ENCODE data around the gene NDE1.
"Not testable (repeated sequence)": the region's sequence is repeated elsewhere in the genome, so short reads cannot be mapped to it uniquely, and the experiment has no call there.

Gene NDE1, protein sequence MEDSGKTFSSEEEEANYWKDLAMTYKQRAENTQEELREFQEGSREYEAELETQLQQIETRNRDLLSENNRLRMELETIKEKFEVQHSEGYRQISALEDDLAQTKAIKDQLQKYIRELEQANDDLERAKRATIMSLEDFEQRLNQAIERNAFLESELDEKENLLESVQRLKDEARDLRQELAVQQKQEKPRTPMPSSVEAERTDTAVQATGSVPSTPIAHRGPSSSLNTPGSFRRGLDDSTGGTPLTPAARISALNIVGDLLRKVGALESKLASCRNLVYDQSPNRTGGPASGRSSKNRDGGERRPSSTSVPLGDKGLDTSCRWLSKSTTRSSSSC

DNA sequence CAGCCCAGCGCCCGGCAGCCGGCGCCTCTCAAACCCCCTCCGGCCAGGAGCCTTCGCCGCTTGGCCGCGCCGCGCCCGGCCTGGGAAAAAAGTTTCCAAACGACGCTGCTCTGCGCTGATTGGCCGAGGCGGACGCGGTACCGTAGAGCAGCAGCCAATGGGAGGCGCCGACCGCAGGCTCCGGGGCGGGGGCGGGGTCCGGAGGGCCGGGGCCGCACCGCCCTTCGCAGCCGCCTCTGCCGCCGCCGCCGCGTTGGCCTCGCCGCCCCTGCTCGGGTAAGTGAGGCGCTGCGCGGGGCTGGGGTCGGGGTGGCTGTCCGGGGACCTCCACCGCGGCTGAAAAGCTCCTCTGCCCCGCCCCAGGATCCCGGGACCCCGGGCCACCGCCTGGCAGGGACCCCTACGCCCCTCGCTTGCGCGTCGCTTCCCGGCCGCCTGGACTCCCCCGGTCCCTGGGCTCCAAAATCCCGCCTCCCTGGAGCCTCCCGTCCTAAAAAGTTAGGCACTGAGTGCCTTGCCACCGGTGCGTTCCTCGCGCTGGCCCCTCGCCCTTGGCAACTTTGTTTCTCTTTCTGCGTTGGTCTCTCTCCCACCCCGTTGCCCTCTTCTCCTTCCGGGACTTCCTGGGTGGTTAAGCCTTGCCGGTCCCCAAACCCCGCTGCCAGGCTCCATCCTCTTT is at the start of gene NDE1:
Gene NDE1, plus strand, starts transcription at position 227 of the 679 bp plus-strand sequence. CDS start 14,534 bp downstream, outside the sequence.
- DNase-seq = peak; percentile 96
- in situ Hi-C loops (cut with HindIII; ENCODE audit: low pct_ligation_motif_present, low pct_unique_long_range_greater_than_20kb, low sequenced_read_pairs) = no loop called here

- no peak for DNase-seq
- in situ Hi-C loops (cut with HindIII; ENCODE audit: low pct_ligation_motif_present, low pct_unique_long_range_greater_than_20kb, low sequenced_read_pairs) = no loop called here
Observed at GRCh38 chr16:15601212-15601879, 48.7 kb upstream of the NDE1 start.

- in situ Hi-C loops (cut with HindIII; ENCODE audit: low pct_ligation_motif_present, low pct_unique_long_range_greater_than_20kb, low sequenced_read_pairs) = no loop called here
- DNase-seq = no peak
Observed at GRCh38 chr16:15602285-15603044, 47.6 kb upstream of the NDE1 start.

- in situ Hi-C loops (cut with HindIII; ENCODE audit: low pct_ligation_motif_present, low pct_unique_long_range_greater_than_20kb, low sequenced_read_pairs) = no loop called here
- no peak for DNase-seq
Observed at GRCh38 chr16:15604460-15605440, 45.3 kb upstream of the NDE1 start.

GRCh38 chr16:15605839-15606517 is 44.1 kb upstream of the NDE1 start:
- in situ Hi-C loops (cut with HindIII; ENCODE audit: low pct_ligation_motif_present, low pct_unique_long_range_greater_than_20kb, low sequenced_read_pairs) = no loop called here

GRCh38 chr16:15606518-15607220 is 43.4 kb upstream of the NDE1 start:
- in situ Hi-C loops (cut with HindIII; ENCODE audit: low pct_ligation_motif_present, low pct_unique_long_range_greater_than_20kb, low sequenced_read_pairs) = no loop called here
- DNase-seq = no peak

More at GRCh38 chr16:15605839-15606517, 44.1 kb upstream of the NDE1 start:
- DNase-seq = no peak

DNA sequence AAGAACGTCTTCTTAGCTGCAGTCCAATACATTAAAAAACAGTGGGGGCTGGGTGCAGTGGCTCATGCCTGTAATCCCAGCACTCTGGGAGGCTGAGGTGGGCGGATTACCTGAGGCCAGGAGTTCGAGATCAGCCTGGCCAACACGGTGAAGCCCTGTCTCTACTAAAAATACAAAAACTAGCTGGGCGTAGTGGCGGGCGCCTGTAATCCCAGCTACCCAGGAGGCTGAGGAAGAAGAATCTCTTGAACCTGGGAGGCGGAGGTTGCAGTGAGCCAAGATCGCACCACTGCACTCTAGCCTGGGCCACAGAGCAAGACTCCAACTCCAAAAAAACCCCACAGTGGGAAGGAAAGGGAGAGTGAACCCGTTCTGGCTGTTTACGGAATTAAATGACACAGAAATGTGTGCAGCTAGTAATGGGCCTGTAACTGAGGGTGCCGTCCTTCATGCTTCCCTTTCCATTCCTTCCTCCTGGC is 42.8 kb upstream of the NDE1 start:
- in situ Hi-C loops (cut with HindIII; ENCODE audit: low pct_ligation_motif_present, low pct_unique_long_range_greater_than_20kb, low sequenced_read_pairs); DNase-seq: not testable (repeated sequence)

GRCh38 chr16:15607700-15608396 is 42.2 kb upstream of the NDE1 start:
- in situ Hi-C loops (cut with HindIII; ENCODE audit: low pct_ligation_motif_present, low pct_unique_long_range_greater_than_20kb, low sequenced_read_pairs) = no loop called here
- DNase-seq = no peak

DNA sequence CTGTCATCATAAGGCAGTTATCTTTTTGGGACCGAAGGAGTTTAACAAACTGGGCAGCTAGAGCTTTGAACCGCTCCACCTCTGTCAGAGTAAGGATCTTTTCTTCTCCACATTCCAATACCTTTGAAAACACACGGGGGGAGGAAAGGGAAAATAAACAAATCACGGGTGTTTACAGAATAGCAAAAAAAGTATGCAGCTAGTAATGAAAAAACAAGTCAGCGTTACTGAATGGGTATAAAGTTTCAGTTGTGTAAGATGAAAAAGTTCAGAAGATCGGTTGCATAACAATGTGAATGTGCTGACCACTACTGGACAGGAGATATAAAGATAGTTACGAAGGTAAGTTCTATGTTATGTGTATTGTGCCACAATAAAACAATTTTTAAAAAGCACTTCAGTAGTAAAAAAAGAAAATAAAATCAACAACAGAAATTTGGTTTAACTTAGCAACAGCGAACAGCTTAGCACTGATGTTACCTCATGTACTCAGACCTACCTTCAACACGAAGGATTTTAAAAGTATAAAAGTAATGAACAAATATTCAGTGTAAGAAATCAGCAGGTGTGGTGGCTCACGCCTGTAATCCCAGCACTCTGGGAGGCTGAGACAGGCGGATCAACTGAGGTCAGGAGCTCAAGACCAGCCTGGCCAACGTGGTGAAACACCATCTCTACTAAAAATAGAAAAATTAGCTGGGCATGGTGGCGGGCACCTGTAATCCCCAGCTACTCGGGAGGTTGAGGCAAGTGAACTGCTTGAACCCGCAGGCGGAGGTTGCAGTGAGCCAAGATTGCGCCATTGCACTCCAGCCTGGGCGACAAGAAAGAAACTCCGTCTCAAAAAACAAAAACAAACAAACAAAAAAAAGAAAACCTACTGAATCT is 41.4 kb upstream of the NDE1 start:
- in situ Hi-C loops (cut with HindIII; ENCODE audit: low pct_ligation_motif_present, low pct_unique_long_range_greater_than_20kb, low sequenced_read_pairs) = no loop called here
- no peak for DNase-seq

GRCh38 chr16:15609286-15609649 is 40.8 kb upstream of the NDE1 start:
- no peak for DNase-seq
- in situ Hi-C loops (cut with HindIII; ENCODE audit: low pct_ligation_motif_present, low pct_unique_long_range_greater_than_20kb, low sequenced_read_pairs) = no loop called here

DNA sequence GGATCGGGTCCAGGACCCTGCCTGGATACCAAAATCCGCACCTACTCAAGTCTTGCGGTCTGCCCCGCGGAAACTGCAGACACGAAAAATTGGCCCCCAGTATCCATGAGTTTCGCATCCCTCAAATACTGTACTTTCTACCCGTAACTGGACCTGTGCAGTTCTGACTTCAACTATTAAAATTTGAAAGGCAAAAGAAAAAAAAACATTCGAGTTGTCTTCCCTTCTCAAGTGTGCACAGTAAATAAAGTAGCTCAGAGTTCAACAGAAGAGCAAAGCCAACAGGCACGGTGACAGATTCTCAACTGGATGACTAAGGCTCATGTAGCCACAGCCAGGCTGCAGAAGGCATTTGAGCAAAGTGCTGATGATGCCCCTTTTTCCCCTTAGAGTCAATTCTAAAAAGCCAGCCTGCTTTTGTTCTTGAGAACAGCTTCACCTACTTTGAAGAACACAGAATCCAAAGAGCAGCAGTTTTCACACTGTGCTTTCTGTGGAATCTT is 39.6 kb upstream of the NDE1 start:
- no peak for DNase-seq
- in situ Hi-C loops (cut with HindIII; ENCODE audit: low pct_ligation_motif_present, low pct_unique_long_range_greater_than_20kb, low sequenced_read_pairs) = no loop called here

GRCh38 chr16:15611610-15612009 is 38.4 kb upstream of the NDE1 start:
- in situ Hi-C loops (cut with HindIII; ENCODE audit: low pct_ligation_motif_present, low pct_unique_long_range_greater_than_20kb, low sequenced_read_pairs) = no loop called here
- no peak for DNase-seq

DNA sequence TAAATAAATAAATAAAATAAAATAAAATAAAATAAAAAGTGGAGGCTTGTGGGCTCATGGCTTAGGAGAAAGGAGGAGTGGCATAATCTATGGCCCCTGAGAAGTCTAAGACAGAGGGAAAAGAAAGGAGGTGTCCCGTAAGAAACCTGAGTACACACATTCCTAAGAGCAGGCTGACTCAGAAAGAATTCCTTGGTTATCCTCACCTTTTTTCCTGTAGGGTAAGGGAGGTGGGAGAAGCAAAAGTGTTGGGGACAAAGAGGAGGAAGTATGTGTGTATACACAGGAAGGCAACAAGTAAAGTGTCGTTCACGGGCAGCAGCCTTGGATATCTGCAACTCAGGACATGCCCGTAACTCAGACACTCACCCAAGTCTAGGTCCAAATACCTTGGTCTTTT is 36.4 kb upstream of the NDE1 start:
- no peak for DNase-seq
- in situ Hi-C loops (cut with HindIII; ENCODE audit: low pct_ligation_motif_present, low pct_unique_long_range_greater_than_20kb, low sequenced_read_pairs) = no loop called here

DNA sequence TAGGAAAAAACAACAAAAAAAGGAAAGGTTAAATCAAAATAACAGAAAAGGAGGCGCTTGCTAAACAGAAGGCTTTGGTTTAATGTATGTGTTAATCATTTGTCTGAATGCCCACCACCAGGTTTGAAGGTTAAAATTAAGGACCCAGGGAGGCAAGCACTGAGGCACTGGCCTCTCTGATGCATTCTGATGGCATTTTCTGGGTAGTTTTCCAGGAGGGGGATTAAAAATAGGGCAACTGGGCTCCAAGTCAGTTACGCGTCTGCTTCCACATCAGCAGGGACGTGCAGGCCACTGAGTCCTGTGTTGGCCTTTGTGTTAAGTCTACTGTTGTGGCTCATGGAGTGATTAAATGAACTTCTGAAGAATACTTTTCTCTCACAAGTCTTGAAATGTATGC is 34.0 kb upstream of the NDE1 start:
- in situ Hi-C loops (cut with HindIII; ENCODE audit: low pct_ligation_motif_present, low pct_unique_long_range_greater_than_20kb, low sequenced_read_pairs) = no loop called here
- DNase-seq = no peak

All from ACHN (cell line).